ENCODE data around the gene KIZ.

DNA sequence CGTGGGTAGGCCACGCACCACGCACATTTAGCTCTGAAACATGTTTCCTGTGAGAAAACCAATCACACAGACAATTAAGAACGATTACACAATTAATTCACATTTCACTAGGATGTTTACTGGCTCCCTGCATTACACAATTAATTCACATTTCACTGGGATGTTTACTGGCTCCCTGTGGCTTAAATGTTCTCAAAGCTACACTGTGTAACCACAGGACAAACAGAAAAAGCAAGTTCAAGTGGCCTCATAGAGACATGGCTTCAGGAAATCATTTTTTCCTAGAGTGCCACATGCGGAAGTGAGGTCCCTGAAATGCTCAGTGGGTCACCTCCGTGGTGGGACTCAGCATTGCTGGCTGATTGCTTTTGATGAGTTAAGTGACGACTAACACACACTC lies 115.5 kb downstream of the KIZ start:
- TF ChIP-seq POLR2A (IDR thresholded peaks at IDR 0.05), result no peak
- TF ChIP-seq, protein P1, sequence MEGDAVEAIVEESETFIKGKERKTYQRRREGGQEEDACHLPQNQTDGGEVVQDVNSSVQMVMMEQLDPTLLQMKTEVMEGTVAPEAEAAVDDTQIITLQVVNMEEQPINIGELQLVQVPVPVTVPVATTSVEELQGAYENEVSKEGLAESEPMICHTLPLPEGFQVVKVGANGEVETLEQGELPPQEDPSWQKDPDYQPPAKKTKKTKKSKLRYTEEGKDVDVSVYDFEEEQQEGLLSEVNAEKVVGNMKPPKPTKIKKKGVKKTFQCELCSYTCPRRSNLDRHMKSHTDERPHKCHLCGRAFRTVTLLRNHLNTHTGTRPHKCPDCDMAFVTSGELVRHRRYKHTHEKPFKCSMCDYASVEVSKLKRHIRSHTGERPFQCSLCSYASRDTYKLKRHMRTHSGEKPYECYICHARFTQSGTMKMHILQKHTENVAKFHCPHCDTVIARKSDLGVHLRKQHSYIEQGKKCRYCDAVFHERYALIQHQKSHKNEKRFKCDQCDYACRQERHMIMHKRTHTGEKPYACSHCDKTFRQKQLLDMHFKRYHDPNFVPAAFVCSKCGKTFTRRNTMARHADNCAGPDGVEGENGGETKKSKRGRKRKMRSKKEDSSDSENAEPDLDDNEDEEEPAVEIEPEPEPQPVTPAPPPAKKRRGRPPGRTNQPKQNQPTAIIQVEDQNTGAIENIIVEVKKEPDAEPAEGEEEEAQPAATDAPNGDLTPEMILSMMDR (IDR thresholded peaks at IDR 0.05), result no peak
